Left ventricle myocardium inferior (tissue), 1 donor: ENCODE data around the gene CUBN. TPM values are rescaled to one million over a fixed set of nuclear protein-coding genes. Genes with fewer than 3 reads are reported as not detected.
A peak's percentile ranks its signal among the peaks of the same experiment; 100 is the strongest.

Experiments
- DNase-seq: peaks from one replicate; pipeline ENCODE4 v3.0.0-alpha.2; 2020
- H3K27ac ChIP-seq: fragments of 200-600 bp; replicated peaks from 2 replicates; pipeline ENCODE4 v1.8.0; 2021
- H3K27me3 ChIP-seq: fragments of 200-600 bp; 2 replicates; pipeline ENCODE4 v1.8.0; 2021; ENCODE audit warnings: low read depth
- H3K36me3 ChIP-seq: fragments of 200-600 bp; 2 replicates; pipeline ENCODE4 v1.8.0; 2021
- H3K4me1 ChIP-seq: fragments of 200-600 bp; 2 replicates; pipeline ENCODE4 v1.8.0; 2021
- H3K4me3 ChIP-seq: fragments of 200-600 bp; 2 replicates; pipeline ENCODE4 v1.8.0; 2021; ENCODE audit warnings: mild to moderate bottlenecking, moderate library complexity
- H3K9me3 ChIP-seq: fragments of 200-600 bp; replicated peaks from 2 replicates; pipeline ENCODE4 v1.8.0; 2021
- CTCF ChIP-seq: fragments of 200-600 bp; IDR thresholded peaks from 2 replicates; pipeline ENCODE4 v1.8.0; 2021; ENCODE audit warnings: antibody characterized with exemption, mild to moderate bottlenecking, borderline replicate concordance
- intact Hi-C: fragments of 100-400 bp; cut with micrococcal nuclease; formaldehyde crosslinking; loops from one replicate; pipeline ENCODE4 v1.11.0; 2022
- total RNA-seq: library from RNA; stranded (reverse); fragmentation: NEBNext Ultra II Directional; extraction: Animal tissue kit (Norgen Biotek cat#: 25700); gene quantifications from one replicate; pipeline ENCODE4 v1.2.1, GENCODE V29; 2021
- donor health status: DM: no; HTN: yes; CAD: no; lungs with severe emphysema.

CUBN gene
- total RNA-seq, 1 donor from 2014 or later: 0.44 TPM

DNA sequence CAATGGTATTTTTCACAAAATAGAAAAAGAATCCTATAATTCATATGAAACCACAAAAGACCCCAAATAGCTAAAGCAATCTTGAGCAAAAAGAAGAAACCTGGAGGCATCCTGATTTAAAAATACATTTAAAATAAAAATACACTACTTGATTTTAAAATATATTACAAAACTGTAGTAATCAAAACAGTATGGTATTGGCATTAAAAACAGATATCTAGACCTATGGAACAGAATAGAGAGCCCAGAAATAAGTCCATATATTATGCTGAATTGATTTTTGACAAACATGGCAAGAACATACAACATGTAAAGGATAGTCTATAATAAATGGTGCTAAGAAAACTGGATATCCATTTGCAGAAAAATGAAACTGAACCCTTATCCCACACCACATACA, 34.8 kb downstream of the CUBN start:
- intact Hi-C loops: no loop called here
- Histone ChIP-seq H3K4me1 (no peaks in the 10 kb centered on the region), H3K4me3 (no peak overlapping the region)

DNA sequence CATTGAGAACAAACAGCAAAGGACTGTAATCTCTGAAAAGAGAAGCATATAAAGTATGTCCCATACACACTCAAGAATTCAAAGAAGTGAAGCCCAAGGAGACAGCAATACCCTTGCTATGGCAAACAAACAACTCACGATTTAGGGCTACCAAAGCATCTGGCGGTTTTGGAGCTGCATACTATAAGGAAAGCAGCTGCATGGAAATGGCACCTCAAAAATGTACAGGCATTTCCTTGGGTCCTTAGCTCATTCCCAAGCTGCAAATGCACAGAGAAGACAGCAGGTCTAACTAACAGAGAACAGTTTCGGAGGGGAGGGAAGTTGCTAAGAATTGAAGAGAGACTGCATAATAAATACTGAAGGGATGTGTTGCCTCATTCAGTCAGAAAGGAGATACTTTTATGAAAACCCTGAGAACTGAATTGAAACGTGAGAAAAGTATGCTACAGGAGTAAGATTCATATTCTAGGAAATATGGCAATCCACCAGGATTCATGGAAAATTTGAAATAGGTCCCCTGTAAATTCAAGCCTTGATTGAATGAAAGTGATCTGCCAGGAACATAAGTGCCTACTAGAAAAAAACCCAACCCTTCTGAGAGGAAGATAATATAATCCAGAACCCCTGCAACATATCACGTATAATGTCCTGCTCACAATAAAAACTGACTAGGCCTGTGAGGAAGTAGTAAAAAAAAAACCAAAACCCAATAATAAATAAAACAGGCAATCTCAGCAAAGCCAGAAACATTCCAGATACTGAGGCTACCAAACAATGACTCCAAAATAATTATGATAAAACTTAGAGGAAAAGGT, 36.4 kb downstream of the CUBN start:
- TF ChIP-seq CTCF: no peak
- no peaks in the 10 kb centered on the region for H3K27me3 ChIP-seq
- H3K9me3 ChIP-seq: peaks cover 34% of the 10 kb centered on the region
- H3K4me1 ChIP-seq: no peaks in the 10 kb centered on the region
- H3K36me3 ChIP-seq: no peaks in the 10 kb centered on the region
- H3K4me3 ChIP-seq: no peak overlapping the region
- intact Hi-C loops: no loop called here
- peak overlapping the region; percentile 6 for H3K27ac ChIP-seq
- no peak for DNase-seq

More for the DNA sequence above, 34.8 kb downstream of the CUBN start:
- Histone ChIP-seq H3K27me3 (no peaks in the 10 kb centered on the region), H3K27ac (no peak overlapping the region), H3K9me3 (peaks cover 34% of the 10 kb centered on the region), H3K36me3 (no peaks in the 10 kb centered on the region)
- no peak for DNase-seq
- no peak for TF ChIP-seq CTCF

- Histone ChIP-seq H3K36me3 (no peaks in the 10 kb centered on the region), H3K27ac (no peak overlapping the region), H3K27me3 (no peaks in the 10 kb centered on the region), H3K4me1 (no peaks in the 10 kb centered on the region), H3K4me3 (no peak overlapping the region), H3K9me3 (peaks cover 32% of the 10 kb centered on the region)
- TF ChIP-seq CTCF: no peak
- no peak for DNase-seq
- intact Hi-C loops: no loop called here
Measured at GRCh38 chr10:17092216-17092944, 37.2 kb downstream of the CUBN start.

- DNase-seq: no peak
- no peak overlapping the region for H3K27ac ChIP-seq
- intact Hi-C loops: no loop called here
- TF ChIP-seq CTCF: no peak
- H3K27me3 ChIP-seq: no peaks in the 10 kb centered on the region
- H3K4me3 ChIP-seq: no peak overlapping the region
- no peaks in the 10 kb centered on the region for H3K9me3 ChIP-seq
- peaks cover 10% of the 10 kb centered on the region for H3K4me1 ChIP-seq
- no peaks in the 10 kb centered on the region for H3K36me3 ChIP-seq
Measured at GRCh38 chr10:17088118-17088806, 41.3 kb downstream of the CUBN start.

DNA sequence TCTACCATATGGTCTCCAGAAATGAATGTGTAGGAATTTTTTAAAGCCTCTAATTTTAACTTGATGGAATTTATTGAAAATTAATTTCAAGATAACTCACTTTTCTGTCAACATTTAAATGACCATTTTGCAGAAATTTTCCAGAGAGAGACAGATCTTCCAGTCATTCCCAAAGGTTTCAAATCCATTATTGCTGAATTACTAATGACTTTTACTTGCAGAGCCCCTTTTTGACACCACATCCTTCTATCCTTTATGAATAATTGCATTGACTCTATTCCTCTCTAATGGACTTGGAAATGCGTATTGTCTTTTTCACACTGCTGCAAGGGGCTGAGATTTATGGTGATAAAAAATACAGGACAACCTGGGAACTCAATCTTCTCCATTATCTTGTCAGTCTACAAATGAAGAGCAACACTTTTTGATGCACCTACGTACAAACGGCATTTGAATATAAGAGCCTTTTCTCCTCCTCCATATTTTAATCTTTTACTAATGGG, 42.7 kb downstream of the CUBN start:
- Histone ChIP-seq H3K4me1 (peaks cover 10% of the 10 kb centered on the region), H3K9me3 (no peaks in the 10 kb centered on the region), H3K36me3 (no peaks in the 10 kb centered on the region), H3K4me3 (no peak overlapping the region), H3K27ac (no peak overlapping the region), H3K27me3 (no peaks in the 10 kb centered on the region)
- DNase-seq: no peak
- intact Hi-C loops: no loop called here
- no peak for TF ChIP-seq CTCF
